ENCODE results near the gene NUBP2.

GRCh38 chr16:1734816-1735215, 47.9 kb upstream of the NUBP2 start:
- no peak for TF ChIP-seq NFIC (IDR thresholded peaks at IDR 0.05)
- TF ChIP-seq TCF12 (IDR thresholded peaks at IDR 0.05; ENCODE audit: low read depth): no peak
- no peak for TF ChIP-seq RAD21 (IDR thresholded peaks at IDR 0.05; ENCODE audit: low read depth)
- TF ChIP-seq USF1 (IDR thresholded peaks at IDR 0.05): no peak
- no peak for TF ChIP-seq TAF1 (IDR thresholded peaks at IDR 0.05; ENCODE audit: low read depth)
- TF ChIP-seq MAX (IDR thresholded peaks at IDR 0.05): no peak

All from Ishikawa (cell line).